Right atrium auricular region (tissue), 2 donors: Measurements from ENCODE around the gene RHOB. TPM values are rescaled to one million over a fixed set of nuclear protein-coding genes. Genes with fewer than 3 reads are reported as not detected.

Experiments used
- DNase-seq: peaks from one replicate; pipeline ENCODE4 v3.0.0-alpha.2; 2019; ENCODE audit warnings: low spot score
- H3K27ac ChIP-seq, 2 donors: fragments of 200-600 bp; sonication (generic); 1 replicate in 1 of 2; 2 replicates in 1 of 2; pipeline ENCODE4 v1.5.1; 2016 to 2019
- H3K27me3 ChIP-seq, 2 donors: fragments of 200-600 bp; sonication (generic); one replicate each; pipeline versions ENCODE4 v1.5.1 to v1.6.0; 2017 to 2019
- H3K36me3 ChIP-seq: fragments of 200-600 bp; sonication (generic); one replicate; pipeline ENCODE4 v1.5.1; 2016
- H3K4me1 ChIP-seq, 2 donors: fragments of 200-600 bp; sonication (generic); one replicate each; pipeline versions ENCODE4 v1.5.1 to v1.6.0; 2017 to 2019
- H3K4me3 ChIP-seq, 2 donors: fragments of 200-600 bp; sonication (generic); 1 replicate in 1 of 2; 2 replicates in 1 of 2; pipeline ENCODE4 v1.5.1; 2017 to 2019; ENCODE audit warnings: mild to moderate bottlenecking in 1 of 2, moderate library complexity in 1 of 2
- H3K9me3 ChIP-seq, 2 donors: fragments of 200-600 bp; sonication (generic); one replicate each; pipeline ENCODE4 v1.5.1; 2019
- total RNA-seq, 2 donors: library from RNA; depleted of rRNA; stranded (reverse); fragments of >200 nt; gene quantifications; one replicate each; pipeline ENCODE4 v1.1.0, GENCODE V29; 2016
- TF ChIP-seq, protein P1 (sequence below), 2 donors: fragments of 200-600 bp; sonication (generic); IDR thresholded peaks; one replicate each; pipeline ENCODE4 v1.5.1; 2019; ENCODE audit warnings: antibody characterized with exemption in 2 of 2

RHOB gene
- total RNA-seq, 2 donors from 2014 or later = 471 to 664 TPM

DNA sequence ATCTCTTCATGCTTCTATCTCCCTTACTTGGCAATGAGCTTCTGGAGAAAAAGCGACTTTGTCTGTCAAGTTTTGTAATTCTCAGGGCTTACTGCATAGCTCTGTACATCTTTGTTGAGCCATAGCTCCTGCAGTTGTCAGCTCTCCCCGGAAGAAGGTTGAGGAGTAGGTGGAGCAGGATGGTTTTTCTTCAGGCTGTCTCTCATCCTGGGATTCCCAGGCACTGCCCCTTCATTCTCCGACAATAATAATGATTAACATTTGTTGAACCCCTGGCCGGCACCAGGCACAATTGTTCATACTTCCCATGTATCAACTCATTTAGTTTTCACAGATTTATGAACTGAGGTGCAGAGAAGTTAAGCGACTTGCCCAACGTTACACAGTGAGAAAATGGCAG is 23.5 kb upstream of the RHOB start:
- H3K4me1 ChIP-seq = peaks cover 0 to 35% of the 10 kb centered on the region in 2 donors
- no peak overlapping the region for H3K4me3 ChIP-seq
- peak overlapping the region in 1 of 2 donors; percentile 81 for H3K27ac ChIP-seq
- H3K9me3 ChIP-seq = no peaks in the 10 kb centered on the region
- no peaks in the 10 kb centered on the region for H3K27me3 ChIP-seq
- TF ChIP-seq, protein P1, sequence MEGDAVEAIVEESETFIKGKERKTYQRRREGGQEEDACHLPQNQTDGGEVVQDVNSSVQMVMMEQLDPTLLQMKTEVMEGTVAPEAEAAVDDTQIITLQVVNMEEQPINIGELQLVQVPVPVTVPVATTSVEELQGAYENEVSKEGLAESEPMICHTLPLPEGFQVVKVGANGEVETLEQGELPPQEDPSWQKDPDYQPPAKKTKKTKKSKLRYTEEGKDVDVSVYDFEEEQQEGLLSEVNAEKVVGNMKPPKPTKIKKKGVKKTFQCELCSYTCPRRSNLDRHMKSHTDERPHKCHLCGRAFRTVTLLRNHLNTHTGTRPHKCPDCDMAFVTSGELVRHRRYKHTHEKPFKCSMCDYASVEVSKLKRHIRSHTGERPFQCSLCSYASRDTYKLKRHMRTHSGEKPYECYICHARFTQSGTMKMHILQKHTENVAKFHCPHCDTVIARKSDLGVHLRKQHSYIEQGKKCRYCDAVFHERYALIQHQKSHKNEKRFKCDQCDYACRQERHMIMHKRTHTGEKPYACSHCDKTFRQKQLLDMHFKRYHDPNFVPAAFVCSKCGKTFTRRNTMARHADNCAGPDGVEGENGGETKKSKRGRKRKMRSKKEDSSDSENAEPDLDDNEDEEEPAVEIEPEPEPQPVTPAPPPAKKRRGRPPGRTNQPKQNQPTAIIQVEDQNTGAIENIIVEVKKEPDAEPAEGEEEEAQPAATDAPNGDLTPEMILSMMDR (IDR thresholded peaks at IDR 0.05) = no peak
- H3K36me3 ChIP-seq = no peaks in the 10 kb centered on the region
- DNase-seq = peak; percentile 16

DNA sequence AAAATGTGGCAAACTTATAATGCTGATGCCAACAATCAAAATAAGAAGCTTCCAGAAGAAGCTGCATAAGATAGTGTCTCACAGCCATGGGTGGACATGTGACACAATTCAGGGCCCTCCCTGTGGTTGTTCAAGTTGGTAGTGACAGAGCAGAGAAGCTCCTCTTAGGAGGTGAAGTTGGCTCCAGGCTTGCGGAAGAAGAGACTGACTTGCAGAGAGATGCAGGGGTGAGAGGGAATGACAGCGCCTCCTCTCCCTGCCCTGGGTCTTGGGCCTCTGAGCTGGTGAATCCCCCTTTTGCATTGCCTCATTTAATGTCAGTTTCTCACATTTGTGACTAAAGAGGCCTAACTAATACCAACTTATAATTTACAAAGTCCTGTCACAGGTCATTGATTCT is 23.0 kb upstream of the RHOB start:
- peak overlapping the region; percentile 47 to 51 for H3K27ac ChIP-seq
- peaks cover 0 to 35% of the 10 kb centered on the region in 2 donors for H3K4me1 ChIP-seq
- DNase-seq = peak; percentile 57
- H3K36me3 ChIP-seq = no peaks in the 10 kb centered on the region
- H3K27me3 ChIP-seq = no peaks in the 10 kb centered on the region
- H3K9me3 ChIP-seq = no peaks in the 10 kb centered on the region
- no peak overlapping the region for H3K4me3 ChIP-seq
- TF ChIP-seq, protein P1 (IDR thresholded peaks at IDR 0.05) = no peak

DNA sequence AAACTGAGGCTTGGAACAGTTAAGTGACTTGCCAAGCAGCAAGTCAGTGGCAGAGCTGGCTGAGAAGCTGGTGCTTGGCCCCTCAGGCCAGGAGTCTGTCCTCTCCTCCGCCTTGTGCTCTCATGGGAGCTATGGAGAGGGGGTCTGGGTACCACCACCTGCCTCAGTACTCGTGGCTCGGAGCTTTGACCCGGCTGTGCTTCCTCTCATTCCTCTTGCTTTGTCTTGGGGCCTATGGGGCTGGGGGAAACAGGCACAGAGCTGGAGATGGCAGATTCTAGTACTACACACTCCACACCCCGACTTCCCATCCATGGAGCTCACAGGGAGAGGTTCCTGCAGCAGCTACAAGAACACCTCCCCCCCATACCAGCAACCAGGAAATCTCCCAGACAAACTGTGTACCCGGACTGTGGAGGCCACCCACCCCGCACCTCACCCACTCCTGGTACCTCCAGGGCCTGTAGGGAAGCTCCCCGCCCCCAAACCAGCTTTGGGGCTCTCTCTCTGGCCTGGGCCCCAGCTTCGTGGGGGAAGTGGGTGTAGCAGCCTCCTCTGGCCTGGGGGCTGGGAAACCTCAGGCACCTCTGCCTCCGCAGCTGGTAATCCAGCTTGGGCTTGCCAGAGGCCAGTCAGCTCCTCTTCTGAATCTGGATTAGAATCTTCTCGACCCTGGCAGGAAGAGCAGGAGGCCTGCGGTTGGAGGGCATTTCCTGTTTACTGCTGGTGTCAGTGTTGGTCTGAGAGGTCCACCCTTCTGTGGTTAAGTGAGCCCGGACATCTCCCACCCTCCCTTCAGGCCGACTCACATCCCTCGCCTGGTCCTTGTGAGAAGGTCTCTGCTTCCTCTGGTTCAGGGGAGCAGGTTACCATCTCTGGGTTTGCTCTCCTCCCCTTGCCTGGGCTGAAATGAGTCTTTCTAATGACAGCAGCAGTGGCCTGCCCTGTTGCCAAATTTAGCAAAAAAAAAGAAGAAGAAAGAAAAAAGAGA is 22.3 kb upstream of the RHOB start:
- no peaks in the 10 kb centered on the region for H3K9me3 ChIP-seq
- H3K36me3 ChIP-seq = no peaks in the 10 kb centered on the region
- H3K4me1 ChIP-seq = peaks cover 0 to 37% of the 10 kb centered on the region in 2 donors
- H3K27me3 ChIP-seq = no peaks in the 10 kb centered on the region
- no peak overlapping the region for H3K4me3 ChIP-seq
- peak; percentile 62 for DNase-seq
- peak overlapping the region; percentile 47 to 51 for H3K27ac ChIP-seq
- TF ChIP-seq, protein P1 (IDR thresholded peaks at IDR 0.05) = no peak

DNA sequence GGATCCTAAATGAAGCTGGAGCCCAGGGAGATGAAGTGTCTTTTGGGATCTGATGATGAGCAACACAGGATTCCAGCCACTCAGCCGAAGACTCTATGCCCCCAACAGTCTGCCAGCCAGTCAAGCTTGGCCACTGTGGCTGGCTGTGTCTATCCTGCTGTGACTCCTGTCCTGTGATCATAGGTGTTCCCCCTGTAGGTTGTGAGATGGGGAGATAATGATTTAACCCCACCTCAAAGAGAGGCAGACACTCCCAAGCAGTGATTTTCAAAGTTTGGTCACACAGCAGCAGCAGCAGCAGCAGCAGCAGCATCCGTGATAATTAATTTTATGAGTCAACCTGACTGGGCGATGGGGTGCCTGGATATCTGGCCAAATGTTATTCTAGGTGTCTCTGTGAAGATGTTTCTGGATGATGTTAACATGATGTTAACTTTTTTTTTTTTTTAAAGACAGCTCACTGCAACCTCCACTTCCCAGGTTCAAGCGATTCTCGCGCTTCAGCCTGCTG is 21.4 kb upstream of the RHOB start:
- peaks cover 0 to 44% of the 10 kb centered on the region in 2 donors for H3K4me1 ChIP-seq
- H3K27ac ChIP-seq = no peak overlapping the region
- TF ChIP-seq, protein P1 (IDR thresholded peaks at IDR 0.05) = no peak
- no peak overlapping the region for H3K4me3 ChIP-seq
- H3K36me3 ChIP-seq = no peaks in the 10 kb centered on the region
- H3K9me3 ChIP-seq = no peaks in the 10 kb centered on the region
- peak; percentile 55 for DNase-seq
- H3K27me3 ChIP-seq = no peaks in the 10 kb centered on the region

DNA sequence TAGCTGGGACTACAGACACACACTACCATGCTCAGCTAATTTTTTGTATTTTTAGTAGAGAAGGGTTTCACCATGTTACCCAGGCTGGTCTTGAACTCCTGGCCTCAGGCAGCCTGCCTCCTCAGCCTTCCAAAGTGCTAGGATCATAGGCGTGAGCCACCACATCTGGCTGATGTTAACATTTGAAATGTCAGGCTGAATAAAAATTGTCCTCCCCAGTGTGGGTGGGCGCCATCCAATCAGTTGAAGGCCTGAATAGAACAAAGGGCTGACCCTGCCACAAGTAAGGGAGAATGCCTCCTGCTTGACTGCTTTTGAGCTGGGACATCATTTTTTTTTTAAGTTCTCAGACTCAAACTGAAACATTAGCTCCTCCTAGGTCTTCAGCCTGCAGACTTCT is 21.0 kb upstream of the RHOB start:
- no peak overlapping the region for H3K27ac ChIP-seq

More for the DNA sequence above, 21.0 kb upstream of the RHOB start:
- Histone ChIP-seq H3K36me3 (no peaks in the 10 kb centered on the region), H3K9me3 (no peaks in the 10 kb centered on the region), H3K4me3 (no peak overlapping the region), H3K27me3 (no peaks in the 10 kb centered on the region), H3K4me1 (peaks cover 0 to 44% of the 10 kb centered on the region in 2 donors)
- DNase-seq = peak; percentile 54
- TF ChIP-seq, protein P1 (IDR thresholded peaks at IDR 0.05) = no peak
